Measurements from ENCODE around the gene ALOX12B.
A peak's percentile ranks its signal among the peaks of the same experiment; 100 is the strongest.

- TF ChIP-seq, protein P1, sequence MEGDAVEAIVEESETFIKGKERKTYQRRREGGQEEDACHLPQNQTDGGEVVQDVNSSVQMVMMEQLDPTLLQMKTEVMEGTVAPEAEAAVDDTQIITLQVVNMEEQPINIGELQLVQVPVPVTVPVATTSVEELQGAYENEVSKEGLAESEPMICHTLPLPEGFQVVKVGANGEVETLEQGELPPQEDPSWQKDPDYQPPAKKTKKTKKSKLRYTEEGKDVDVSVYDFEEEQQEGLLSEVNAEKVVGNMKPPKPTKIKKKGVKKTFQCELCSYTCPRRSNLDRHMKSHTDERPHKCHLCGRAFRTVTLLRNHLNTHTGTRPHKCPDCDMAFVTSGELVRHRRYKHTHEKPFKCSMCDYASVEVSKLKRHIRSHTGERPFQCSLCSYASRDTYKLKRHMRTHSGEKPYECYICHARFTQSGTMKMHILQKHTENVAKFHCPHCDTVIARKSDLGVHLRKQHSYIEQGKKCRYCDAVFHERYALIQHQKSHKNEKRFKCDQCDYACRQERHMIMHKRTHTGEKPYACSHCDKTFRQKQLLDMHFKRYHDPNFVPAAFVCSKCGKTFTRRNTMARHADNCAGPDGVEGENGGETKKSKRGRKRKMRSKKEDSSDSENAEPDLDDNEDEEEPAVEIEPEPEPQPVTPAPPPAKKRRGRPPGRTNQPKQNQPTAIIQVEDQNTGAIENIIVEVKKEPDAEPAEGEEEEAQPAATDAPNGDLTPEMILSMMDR (IDR thresholded peaks at IDR 0.05), result peak; percentile 77 to 93 (median 87)
- TF ChIP-seq POLR2A (IDR thresholded peaks at IDR 0.05), result no peak
These were observed 22.3 kb upstream of the ALOX12B start for GRCh38 chr17:8109661-8110455.

Measured in transverse colon (tissue), 3 donors.